NB4 (cell line): ENCODE measurements around the gene PRKACB.

ENCODE experiments used
- CTCF ChIP-seq: IDR thresholded peaks from one replicate; pipeline ENCODE4 v1.5.1; 2012; ENCODE audit warnings: low read depth, low read length
- MAX ChIP-seq: IDR thresholded peaks from 2 replicates; pipeline ENCODE4 v1.6.1; 2011; ENCODE audit warnings: low read depth, low read length
- MYC ChIP-seq: IDR thresholded peaks from 2 replicates; pipeline ENCODE4 v1.6.1; 2011; ENCODE audit warnings: low read depth, low read length
- POLR2A ChIP-seq: IDR thresholded peaks from 2 replicates; pipeline ENCODE4 v1.6.1; 2011; ENCODE audit warnings: mild to moderate bottlenecking; ENCODE audit not compliant: insufficient read length; ENCODE audit errors: extremely low read depth

- TF ChIP-seq CTCF, result no peak
- TF ChIP-seq POLR2A, result no peak
- TF ChIP-seq MAX, result no peak
- TF ChIP-seq MYC, result no peak
Measured at GRCh38 chr1:84164161-84164560, 20.1 kb downstream of the PRKACB start.
